ENCODE results near the gene TCP11.

The TCP11 gene

GRCh38 chr6:35082733-35083403 lies 58.3 kb downstream of the TCP11 start:
- no peak for DNase-seq (ENCODE audit: low read depth in 4 of 4, low spot score in 1 of 4)

DNA sequence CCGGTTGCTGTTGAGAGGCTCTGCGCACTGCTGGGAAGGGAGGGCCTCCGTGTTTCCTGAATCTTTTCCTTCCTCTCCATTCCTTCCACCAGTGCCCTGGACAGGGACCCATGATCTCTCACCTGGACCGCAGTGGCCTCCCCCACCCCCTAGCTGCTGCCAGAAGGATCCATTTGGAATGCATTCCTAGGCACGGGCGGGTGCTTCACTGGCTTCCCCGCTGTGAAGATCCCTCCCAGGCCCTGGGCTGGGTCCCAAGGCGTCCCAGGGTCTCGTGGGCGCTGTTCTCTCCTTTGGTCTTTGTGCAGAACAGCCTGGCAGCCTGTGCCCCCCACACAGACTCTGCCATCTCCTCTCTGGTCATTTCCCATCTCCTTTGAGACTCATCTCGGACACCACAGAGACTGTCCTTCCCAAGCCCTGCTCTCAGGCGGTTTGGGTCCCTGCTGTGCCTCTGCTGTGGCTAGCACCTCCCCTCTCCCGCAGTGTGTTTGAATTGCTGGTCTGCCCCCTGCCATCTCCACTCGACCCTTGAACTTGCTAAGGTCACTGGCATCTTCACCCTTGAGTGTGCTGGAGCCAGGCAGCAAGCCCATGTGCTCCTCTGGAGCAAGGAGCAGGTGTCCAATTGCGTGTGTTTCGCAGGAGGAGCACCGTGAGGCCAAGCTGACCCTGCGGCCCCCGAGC lies 59.0 kb downstream of the TCP11 start:
- no peak for DNase-seq (ENCODE audit: low read depth in 4 of 4, low spot score in 1 of 4)

GRCh38 chr6:35081426-35081851 lies 59.7 kb downstream of the TCP11 start:
- no peak for DNase-seq (ENCODE audit: low read depth in 4 of 4, low spot score in 1 of 4)

DNA sequence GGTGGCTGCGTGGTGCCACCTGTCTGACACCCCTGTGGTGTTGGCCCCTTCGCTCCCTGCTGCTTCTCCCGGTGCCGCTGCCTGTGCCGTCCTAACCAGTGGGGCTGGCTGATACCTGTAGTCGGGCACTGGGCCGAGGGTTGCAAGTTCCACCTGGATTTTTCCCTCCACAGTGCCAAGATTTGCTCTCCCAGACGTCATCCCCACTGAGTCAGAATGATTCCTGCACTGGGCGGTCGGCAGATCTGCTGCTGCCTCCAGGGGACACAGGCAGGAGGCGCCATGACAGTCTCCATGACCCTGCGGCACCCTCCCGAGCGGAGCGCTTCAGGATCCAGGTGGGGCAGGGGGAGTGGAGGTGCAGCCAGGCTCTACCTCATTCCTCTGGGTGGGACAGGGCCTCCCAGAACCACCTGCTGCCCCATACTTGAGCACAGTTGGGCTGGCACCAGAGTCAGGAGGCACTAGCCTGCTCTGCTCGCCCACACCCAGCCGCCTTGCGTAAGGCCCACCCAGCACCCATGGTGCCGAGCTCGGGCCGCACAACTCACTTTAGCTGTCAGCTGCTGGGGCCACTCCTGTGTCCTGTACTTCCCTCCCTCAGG lies 60.2 kb downstream of the TCP11 start:
- no peak for DNase-seq (ENCODE audit: low read depth in 4 of 4, low spot score in 1 of 4)

- no peak for DNase-seq (ENCODE audit: low read depth in 4 of 4, low spot score in 1 of 4)
Measured at GRCh38 chr6:35080016-35080680, 61.0 kb downstream of the TCP11 start.

GRCh38 chr6:35079311-35080000 lies 61.7 kb downstream of the TCP11 start:
- no peak for DNase-seq (ENCODE audit: low read depth in 4 of 4, low spot score in 1 of 4)

DNA sequence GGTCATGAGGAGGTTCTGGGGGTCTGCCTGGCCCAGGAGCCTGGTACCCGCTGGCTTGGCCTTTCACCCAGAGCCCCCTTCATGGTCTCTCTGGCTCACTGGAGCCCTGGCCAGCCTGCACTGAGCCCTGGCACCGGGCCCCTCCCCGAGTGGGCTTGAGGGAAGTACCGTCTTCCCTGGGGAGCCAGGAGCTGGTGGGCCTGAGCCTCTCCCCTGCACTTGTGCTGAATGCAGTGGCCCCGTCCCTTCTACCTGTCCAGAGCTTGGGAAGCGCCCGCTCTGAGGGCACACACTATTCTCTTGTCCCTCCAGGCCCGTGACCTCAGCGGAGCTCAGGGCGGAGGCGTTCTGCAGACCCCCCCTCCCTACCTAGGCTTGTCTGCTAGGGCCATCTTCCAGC lies 62.2 kb downstream of the TCP11 start:
- DNase-seq (ENCODE audit: low read depth in 4 of 4, low spot score in 1 of 4) = no peak

GRCh38 chr6:35078226-35078850 lies 62.8 kb downstream of the TCP11 start:
- no peak for DNase-seq (ENCODE audit: low read depth in 4 of 4, low spot score in 1 of 4)

DNA sequence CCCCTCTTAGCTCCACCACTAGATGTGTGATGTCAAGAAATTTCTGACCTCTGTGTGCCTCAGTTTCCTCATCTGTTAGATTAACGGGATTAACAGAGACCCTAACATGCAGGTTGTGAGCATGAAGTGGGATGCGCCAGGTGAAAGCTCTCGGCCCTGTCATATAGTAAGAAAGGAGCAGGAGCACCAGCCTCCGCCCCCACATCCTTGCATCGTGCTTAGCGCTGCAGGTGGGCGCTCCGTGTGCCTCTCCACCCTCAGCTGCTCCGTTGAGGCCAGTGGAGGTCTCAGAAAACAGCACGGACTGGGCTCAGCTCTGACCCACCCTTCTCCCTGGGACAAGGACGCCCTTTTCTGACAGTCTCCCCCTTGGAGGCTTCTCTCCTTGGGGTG lies 63.4 kb downstream of the TCP11 start:
- DNase-seq (ENCODE audit: low read depth in 4 of 4, low spot score in 1 of 4) = no peak

- DNase-seq (ENCODE audit: low read depth in 4 of 4, low spot score in 1 of 4) = no peak
Measured at GRCh38 chr6:35076997-35077712, 64.0 kb downstream of the TCP11 start.

GRCh38 chr6:35073766-35074471 lies 67.2 kb downstream of the TCP11 start:
- DNase-seq (ENCODE audit: low read depth in 4 of 4, low spot score in 1 of 4) = no peak

GRCh38 chr6:35073211-35073610 lies 67.9 kb downstream of the TCP11 start:
- no peak for DNase-seq (ENCODE audit: low read depth in 4 of 4, low spot score in 1 of 4)

GRCh38 chr6:35072698-35073055 lies 68.5 kb downstream of the TCP11 start:
- no peak for DNase-seq (ENCODE audit: low read depth in 4 of 4, low spot score in 1 of 4)

- no peak for DNase-seq (ENCODE audit: low read depth in 4 of 4, low spot score in 1 of 4)
Measured at GRCh38 chr6:35072051-35072697, 69.0 kb downstream of the TCP11 start.

GRCh38 chr6:35071347-35071994 lies 69.7 kb downstream of the TCP11 start:
- no peak for DNase-seq (ENCODE audit: low read depth in 4 of 4, low spot score in 1 of 4)

DNA sequence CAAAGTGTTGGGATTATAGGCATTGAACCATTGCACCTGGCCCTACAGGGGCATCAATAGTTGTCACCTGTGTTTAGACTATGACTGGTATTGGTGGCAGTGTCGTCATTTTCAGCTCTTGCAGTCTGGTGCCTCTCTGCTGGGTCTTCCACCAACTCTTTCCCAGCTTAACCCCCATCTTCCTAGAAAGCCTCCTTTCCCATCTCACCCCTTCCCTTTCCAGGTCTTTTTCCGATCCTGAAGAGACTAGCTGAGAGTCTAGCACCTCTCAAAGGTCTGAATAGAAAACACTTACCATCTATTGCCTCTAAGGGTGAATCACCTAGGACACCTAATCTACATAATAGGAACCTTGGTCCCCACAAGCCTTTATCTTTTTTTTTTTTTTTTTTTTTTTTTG lies 71.0 kb downstream of the TCP11 start:
- no peak for DNase-seq (ENCODE audit: low read depth in 4 of 4, low spot score in 1 of 4)

GRCh38 chr6:35069262-35069661 lies 71.9 kb downstream of the TCP11 start:
- no peak for DNase-seq (ENCODE audit: low read depth in 4 of 4, low spot score in 1 of 4)

DNA sequence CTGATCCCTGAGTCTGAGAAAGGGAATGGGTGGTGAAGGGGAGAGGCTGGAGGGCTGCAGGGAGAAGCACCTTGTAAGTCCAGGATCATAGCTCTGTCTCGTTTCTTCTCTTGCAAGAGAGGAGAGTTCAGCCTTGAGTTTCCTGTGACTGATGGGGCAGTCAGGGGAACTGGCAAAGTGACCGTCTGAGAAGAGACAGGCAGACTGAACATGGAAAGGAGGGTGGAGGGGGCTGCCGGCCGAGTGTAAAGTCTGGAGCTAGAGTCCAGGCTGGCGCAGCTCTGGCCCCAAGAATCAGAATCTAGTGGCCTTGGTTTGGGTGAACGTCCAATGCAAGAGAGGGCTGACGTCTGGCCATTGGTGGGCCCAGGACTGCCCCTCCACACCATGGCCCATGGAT lies 72.5 kb downstream of the TCP11 start:
- no peak for DNase-seq (ENCODE audit: low read depth in 4 of 4, low spot score in 1 of 4)

GRCh38 chr6:35068206-35068605 lies 72.9 kb downstream of the TCP11 start:
- no peak for DNase-seq (ENCODE audit: low read depth in 4 of 4, low spot score in 1 of 4)

All from stimulated activated CD4-positive, alpha-beta T cell treated with anti-CD3 and anti-CD28 coated beads, Interleukin-1b, Interleukin-23, amount 100 ng/mL, for 24 hours (primary cell).